ENCODE results near the gene TREX2.

Gene TREX2

DNA sequence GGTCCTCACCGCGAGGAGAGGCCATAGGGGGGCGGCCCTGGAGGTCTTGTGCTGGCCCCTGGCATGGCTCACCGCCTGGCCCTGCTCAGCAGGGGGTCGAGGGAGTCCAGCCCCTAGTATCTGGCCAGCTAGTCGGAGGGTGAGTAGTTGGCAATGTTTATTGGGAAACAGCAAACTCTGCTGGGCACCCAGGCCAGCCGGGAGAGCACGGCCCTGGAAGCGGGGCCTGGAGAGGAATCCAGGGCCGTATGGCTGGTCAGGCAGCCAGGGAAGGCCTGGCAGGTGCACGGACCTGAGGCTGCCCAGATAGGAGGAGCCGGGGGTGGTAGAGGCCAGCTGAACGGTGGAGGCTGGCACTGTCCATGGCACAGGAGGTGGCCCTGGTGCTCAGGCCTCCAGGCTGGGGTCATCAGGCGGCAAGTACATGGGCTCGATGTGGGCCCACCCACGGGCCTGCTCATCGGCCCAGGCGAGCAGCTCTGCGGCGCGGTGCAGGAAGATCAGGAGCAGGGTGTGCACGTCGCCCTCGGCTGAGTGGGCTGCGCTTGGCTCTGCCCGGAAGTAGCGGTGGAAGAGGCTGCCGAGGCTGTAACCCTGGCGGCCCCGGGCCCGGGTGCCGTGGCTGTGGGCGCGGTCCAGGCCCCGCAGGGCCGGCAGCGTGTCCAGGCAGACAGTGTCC is 1.4 kb downstream of the TREX2 start:
- no peak for DNase-seq
- Histone ChIP-seq H3K4me1 (no peaks in the 10 kb centered on the region), H3K9me3 (peaks cover 0 to 4% (median 0%) of the 10 kb centered on the region in 3 donors), H3K27ac (no peak overlapping the region), H3K4me3 (no peak overlapping the region), H3K27me3 (no peaks in the 10 kb centered on the region), H3K36me3 (peaks cover 0 to 11% (median 4%) of the 10 kb centered on the region in 3 donors)
- intact Hi-C loops (cut with DNase I; ENCODE audit: low total_unique reads): no loop called here
- TF ChIP-seq, protein P1, sequence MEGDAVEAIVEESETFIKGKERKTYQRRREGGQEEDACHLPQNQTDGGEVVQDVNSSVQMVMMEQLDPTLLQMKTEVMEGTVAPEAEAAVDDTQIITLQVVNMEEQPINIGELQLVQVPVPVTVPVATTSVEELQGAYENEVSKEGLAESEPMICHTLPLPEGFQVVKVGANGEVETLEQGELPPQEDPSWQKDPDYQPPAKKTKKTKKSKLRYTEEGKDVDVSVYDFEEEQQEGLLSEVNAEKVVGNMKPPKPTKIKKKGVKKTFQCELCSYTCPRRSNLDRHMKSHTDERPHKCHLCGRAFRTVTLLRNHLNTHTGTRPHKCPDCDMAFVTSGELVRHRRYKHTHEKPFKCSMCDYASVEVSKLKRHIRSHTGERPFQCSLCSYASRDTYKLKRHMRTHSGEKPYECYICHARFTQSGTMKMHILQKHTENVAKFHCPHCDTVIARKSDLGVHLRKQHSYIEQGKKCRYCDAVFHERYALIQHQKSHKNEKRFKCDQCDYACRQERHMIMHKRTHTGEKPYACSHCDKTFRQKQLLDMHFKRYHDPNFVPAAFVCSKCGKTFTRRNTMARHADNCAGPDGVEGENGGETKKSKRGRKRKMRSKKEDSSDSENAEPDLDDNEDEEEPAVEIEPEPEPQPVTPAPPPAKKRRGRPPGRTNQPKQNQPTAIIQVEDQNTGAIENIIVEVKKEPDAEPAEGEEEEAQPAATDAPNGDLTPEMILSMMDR (IDR thresholded peaks at IDR 0.05): no peak

DNA sequence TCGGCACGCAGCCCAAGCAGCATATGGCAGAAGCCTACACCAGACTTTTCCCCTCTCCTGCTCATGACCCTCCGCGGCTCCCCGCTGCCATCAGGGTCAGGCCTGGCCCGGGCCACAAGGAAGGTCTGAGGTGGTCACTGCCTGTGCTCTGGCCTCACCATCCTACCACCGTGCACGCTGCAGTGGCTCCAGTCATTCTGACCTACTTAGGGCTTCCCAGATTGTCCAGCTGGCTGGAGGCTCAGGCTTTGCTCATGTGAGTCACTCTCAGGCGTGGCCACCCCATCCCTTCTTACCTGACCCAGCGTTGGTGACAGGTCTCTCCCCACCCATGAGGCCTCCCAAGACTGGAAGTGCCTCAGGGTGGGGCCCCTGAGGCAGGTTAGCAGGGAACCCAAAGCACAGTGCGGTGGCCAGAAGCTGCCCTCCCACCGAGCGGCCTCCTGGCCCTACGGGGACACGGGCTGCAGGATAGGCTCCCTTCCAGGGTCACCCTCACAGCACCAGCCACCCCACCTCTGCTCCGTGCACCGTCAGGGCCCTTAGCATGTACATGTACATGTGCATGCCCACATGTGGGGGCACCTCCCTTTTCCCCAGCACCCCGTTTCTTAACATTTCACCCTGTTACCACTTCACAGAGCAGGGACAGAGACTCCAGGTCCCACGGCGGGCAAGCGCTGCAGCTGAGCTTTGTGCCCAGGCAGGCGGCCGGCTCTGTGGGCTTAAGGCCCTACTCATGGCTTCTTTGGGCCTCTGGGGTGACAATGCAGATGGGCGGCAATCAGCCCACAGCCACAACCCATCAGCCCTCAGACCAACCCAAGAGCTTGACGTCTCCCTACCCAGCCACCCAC is 2.2 kb downstream of the TREX2 start:
- DNase-seq: no peak
- peaks cover 0 to 4% (median 0%) of the 10 kb centered on the region in 3 donors for H3K9me3 ChIP-seq
- peaks cover 0 to 6% (median 0%) of the 10 kb centered on the region in 3 donors for H3K36me3 ChIP-seq
- intact Hi-C loops (cut with DNase I; ENCODE audit: low total_unique reads): no loop called here
- no peaks in the 10 kb centered on the region for H3K27me3 ChIP-seq
- TF ChIP-seq, protein P1 (IDR thresholded peaks at IDR 0.05): no peak
- H3K27ac ChIP-seq: no peak overlapping the region
- H3K4me1 ChIP-seq: no peaks in the 10 kb centered on the region
- no peak overlapping the region for H3K4me3 ChIP-seq

DNA sequence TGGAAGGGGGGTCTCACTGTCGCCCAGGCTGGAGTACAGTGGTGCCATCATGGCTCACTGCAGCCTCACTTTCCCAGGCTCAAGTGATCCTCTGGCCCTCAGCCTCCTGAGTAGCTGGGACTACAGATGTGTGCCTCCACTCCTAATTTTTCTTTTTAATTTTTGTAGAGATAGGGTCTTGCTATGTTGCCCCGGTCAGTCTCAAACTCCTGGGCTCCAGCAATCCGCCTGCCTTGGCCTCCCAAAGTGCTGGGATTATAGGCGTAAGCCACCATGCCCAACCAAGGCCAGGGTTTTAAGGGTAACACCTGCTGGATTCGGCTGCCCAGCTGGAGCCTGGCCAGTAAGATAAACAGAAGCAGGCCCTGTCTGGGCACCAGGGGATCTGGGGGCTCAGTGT is 3.4 kb downstream of the TREX2 start:
- no peak overlapping the region for H3K4me3 ChIP-seq
- no peak overlapping the region for H3K27ac ChIP-seq
- H3K27me3 ChIP-seq: no peaks in the 10 kb centered on the region
- H3K36me3 ChIP-seq: peaks cover 0 to 4% (median 0%) of the 10 kb centered on the region in 3 donors
- peaks cover 0 to 4% (median 0%) of the 10 kb centered on the region in 3 donors for H3K9me3 ChIP-seq
- intact Hi-C loops (cut with DNase I; ENCODE audit: low total_unique reads): no loop called here
- DNase-seq: no peak
- TF ChIP-seq, protein P1 (IDR thresholded peaks at IDR 0.05): no peak
- H3K4me1 ChIP-seq: no peaks in the 10 kb centered on the region

DNA sequence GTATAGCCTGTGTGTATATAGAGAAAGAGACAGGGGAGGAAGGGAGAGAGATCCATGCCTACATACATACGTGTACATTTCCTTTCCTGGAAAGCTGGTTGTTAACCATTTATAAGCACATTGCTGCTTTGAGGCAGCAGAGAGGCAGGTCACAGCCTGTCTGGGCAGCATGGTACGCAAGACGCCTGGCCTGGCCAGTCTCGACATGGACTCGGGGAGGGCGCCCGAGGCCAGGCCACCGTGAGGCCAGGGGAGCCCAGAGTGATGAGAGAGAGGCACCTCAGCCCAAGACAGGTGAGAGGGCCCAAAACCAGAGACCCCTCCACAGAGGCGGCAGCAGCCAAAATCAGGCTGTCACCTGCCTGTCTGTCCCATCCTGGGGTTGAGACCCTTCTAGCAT is 3.9 kb downstream of the TREX2 start:
- Histone ChIP-seq H3K36me3 (no peaks in the 10 kb centered on the region), H3K27me3 (no peaks in the 10 kb centered on the region), H3K27ac (no peak overlapping the region), H3K4me3 (no peak overlapping the region), H3K4me1 (no peaks in the 10 kb centered on the region), H3K9me3 (peaks cover 0 to 4% (median 0%) of the 10 kb centered on the region in 3 donors)
- no peak for DNase-seq
- TF ChIP-seq, protein P1 (IDR thresholded peaks at IDR 0.05): no peak
- intact Hi-C loops (cut with DNase I; ENCODE audit: low total_unique reads): no loop called here

DNA sequence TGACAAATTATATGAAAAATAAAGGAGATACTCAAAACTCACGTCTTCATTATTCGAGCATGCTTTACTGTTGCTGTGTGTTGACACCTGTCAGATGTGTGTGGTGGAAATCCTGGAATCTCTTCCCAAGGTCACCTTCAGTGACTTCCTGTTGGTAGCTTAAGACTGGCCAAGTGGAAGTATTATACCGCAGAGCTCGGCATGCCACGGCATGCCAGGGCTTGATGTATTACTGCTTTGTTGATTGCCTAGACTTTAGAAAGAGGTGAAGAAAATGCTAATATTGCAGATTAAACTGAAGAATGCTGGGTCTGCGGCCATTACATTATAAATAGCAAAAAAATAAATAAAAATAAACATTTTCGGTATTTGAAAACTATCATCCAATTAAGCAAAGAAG is 4.6 kb downstream of the TREX2 start:
- Histone ChIP-seq H3K4me3 (no peak overlapping the region), H3K4me1 (no peaks in the 10 kb centered on the region), H3K36me3 (no peaks in the 10 kb centered on the region), H3K9me3 (peaks cover 0 to 4% (median 0%) of the 10 kb centered on the region in 3 donors), H3K27me3 (no peaks in the 10 kb centered on the region), H3K27ac (no peak overlapping the region)
- TF ChIP-seq, protein P1 (IDR thresholded peaks at IDR 0.05): no peak
- DNase-seq: no peak
- intact Hi-C loops (cut with DNase I; ENCODE audit: low total_unique reads): no loop called here

All from tibial artery (tissue), 4 donors.